Hypothalamus (tissue), 51 donors: ENCODE measurements around the gene PKD2L2.
"Not testable (repeated sequence)": the region's sequence is repeated elsewhere in the genome, so short reads cannot be mapped to it uniquely, and the experiment has no call there.

Experiments
- DNase-seq, 51 donors: peaks; one replicate each; lab custom pipeline; 2025; lab: John Stamatoyannopoulos, UW

PKD2L2 gene

GRCh38 chr5:137945825-137946224 is 56.6 kb downstream of the PKD2L2 start:
- DNase-seq = no peak

- no peak for DNase-seq
Measured at GRCh38 chr5:137954131-137954879, 65.0 kb downstream of the PKD2L2 start.

- no peak for DNase-seq
Measured at GRCh38 chr5:137957948-137958347, 68.7 kb downstream of the PKD2L2 start.

- DNase-seq = no peak
Measured at GRCh38 chr5:137959488-137959887, 70.2 kb downstream of the PKD2L2 start.

GRCh38 chr5:137960141-137960540 is 70.9 kb downstream of the PKD2L2 start:
- DNase-seq = no peak

GRCh38 chr5:137960819-137961218 is 71.6 kb downstream of the PKD2L2 start:
- DNase-seq = no peak

- not testable (repeated sequence) for DNase-seq
Measured at GRCh38 chr5:137970384-137970783, 81.1 kb downstream of the PKD2L2 start.

- DNase-seq = no peak
Measured at GRCh38 chr5:137975208-137975607, 86.0 kb downstream of the PKD2L2 start.

- DNase-seq = no peak
Measured at GRCh38 chr5:137989419-137989818, 100.2 kb downstream of the PKD2L2 start.
